ENCODE results near the gene GMPS.

DNA sequence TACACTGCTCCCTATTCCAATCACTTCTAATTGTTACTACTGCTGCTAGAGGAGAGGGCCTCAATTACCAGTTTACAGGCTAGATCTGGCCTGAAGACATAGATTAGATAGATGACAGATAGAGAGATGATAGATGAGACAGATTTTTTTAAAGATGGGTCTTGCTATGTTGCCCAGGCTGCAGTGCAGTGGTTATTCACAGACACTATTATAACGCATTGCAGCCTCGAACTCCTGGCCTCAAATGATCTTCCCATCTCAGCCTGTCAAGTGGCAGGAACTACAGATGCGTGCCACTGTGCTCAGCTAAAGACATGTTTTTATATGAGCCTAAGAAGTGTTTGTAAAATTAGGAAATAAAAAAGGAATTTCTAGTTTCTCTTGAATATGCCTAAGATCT is 22.5 kb upstream of the GMPS start:
- no peak for TF ChIP-seq CTCF (IDR thresholded peaks at IDR 0.05)
- TF ChIP-seq EZH2 (IDR thresholded peaks at IDR 0.05) = no peak

Measured in neural progenitor cell (in vitro differentiated cells).